SK-N-MC (cell line): ENCODE results near the gene MCEMP1.

Experiments used
- EZH2 ChIP-seq: fragments of 200-600 bp; sonication (generic); IDR thresholded peaks from one replicate; pipeline ENCODE4 v1.6.1; 2017; ENCODE audit warnings: antibody characterized with exemption
- FOXP2 ChIP-seq: optimal IDR thresholded peaks from 2 replicates; pipeline ENCODE3; 2011; ENCODE audit warnings: mild to moderate bottlenecking, moderate library complexity; ENCODE audit not compliant: insufficient read depth; ENCODE audit errors: extremely low read length, control extremely low read depth
- POLR2AphosphoS5 ChIP-seq: IDR thresholded peaks from 2 replicates; pipeline ENCODE4 v1.6.1; 2012; ENCODE audit warnings: mild to moderate bottlenecking, low read depth, low read length, borderline replicate concordance

GRCh38 chr19:7647156-7647555 is 29.7 kb upstream of the MCEMP1 start:
- TF ChIP-seq FOXP2 (no peak), POLR2AphosphoS5 (no peak), EZH2 (no peak)
